GM12864 (cell line): ENCODE data around the gene RNF114.
A peak's percentile ranks its signal among the peaks of the same experiment; 100 is the strongest.
"Not testable (repeated sequence)": the region's sequence is repeated elsewhere in the genome, so short reads cannot be mapped to it uniquely, and the experiment has no call there.

Experiments
- DNase-seq: peaks from one replicate; pipeline ENCODE4 v3.0.0-alpha.2; 2011; ENCODE audit warnings: low read depth
- H3K4me3 ChIP-seq: 2 replicates; pipeline ENCODE4 v1.5.1; 2011; ENCODE audit warnings: mild to moderate bottlenecking, low read depth, low read length, control low read depth
- TF ChIP-seq, protein P1 (sequence below): IDR thresholded peaks from 2 replicates; pipeline ENCODE4 v1.5.1; 2011; ENCODE audit warnings: low read depth, mild to moderate bottlenecking, moderate library complexity, low read length, control low read depth, inconsistent platforms; ENCODE audit errors: missing control alignments

Gene RNF114

GRCh38 chr20:49956689-49957088 lies 20.5 kb downstream of the RNF114 start:
- TF ChIP-seq, protein P1, sequence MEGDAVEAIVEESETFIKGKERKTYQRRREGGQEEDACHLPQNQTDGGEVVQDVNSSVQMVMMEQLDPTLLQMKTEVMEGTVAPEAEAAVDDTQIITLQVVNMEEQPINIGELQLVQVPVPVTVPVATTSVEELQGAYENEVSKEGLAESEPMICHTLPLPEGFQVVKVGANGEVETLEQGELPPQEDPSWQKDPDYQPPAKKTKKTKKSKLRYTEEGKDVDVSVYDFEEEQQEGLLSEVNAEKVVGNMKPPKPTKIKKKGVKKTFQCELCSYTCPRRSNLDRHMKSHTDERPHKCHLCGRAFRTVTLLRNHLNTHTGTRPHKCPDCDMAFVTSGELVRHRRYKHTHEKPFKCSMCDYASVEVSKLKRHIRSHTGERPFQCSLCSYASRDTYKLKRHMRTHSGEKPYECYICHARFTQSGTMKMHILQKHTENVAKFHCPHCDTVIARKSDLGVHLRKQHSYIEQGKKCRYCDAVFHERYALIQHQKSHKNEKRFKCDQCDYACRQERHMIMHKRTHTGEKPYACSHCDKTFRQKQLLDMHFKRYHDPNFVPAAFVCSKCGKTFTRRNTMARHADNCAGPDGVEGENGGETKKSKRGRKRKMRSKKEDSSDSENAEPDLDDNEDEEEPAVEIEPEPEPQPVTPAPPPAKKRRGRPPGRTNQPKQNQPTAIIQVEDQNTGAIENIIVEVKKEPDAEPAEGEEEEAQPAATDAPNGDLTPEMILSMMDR, result no peak
- no peak overlapping the region for H3K4me3 ChIP-seq
- no peak for DNase-seq

DNA sequence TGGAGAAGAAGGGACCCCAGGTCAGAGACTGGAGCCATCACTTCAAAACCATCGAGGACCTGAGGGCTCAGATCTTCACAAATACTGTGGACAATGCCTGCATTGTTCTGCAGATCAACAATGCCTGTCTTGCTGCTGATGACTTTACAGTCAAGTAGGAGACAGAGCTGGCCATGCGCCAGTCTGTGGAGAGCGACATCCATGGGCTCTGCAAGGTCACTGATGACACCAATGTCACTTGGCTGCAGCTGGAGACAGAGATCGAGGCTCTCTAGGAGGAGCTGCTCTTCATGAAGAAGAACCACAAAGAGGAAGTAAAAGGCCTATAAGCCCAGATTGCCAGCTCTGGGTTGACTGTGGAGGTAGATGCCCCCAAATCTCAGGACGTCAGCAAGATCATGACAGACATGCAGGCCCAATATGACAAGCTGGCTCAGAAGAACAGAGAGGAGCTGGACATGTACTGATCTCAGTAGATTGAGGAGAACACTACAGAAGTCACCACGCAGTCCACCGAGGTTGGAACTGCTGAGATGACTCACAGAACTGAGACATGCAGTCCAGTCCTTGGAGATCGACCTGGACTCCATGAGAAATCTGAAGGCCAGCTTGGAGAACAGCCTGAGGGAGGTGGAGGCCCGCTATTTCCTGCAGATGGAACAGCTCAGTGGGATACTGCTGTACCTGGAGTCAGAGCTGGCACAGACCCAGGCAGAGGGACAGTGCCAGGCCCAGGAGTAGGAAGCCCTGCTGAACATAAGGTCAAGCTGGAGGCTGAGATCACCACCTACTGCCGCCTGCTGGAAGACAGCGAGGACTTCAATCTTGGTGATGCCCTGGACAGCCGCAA lies 21.1 kb downstream of the RNF114 start:
- not testable (repeated sequence) for H3K4me3 ChIP-seq, DNase-seq

DNA sequence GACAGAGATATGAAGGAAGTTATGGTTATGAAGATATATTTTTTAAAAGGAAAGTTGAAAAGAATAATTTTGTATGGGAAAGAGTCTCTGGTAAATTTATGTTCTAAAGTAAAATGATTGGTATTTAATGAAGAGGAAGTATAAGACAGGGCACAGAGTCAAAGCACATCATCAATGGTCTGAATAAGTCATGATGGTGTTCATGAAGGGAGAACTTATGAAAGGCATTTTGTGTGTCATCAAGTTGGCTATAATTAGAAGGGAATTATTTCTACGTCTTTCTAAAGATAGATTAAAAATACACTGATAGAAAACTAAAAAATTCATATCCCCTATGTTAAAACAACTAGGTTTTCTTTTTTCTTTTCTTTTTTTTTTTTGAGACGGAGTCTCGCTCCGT lies 25.2 kb downstream of the RNF114 start:
- TF ChIP-seq, protein P1, result no peak
- H3K4me3 ChIP-seq, result no peak overlapping the region
- no peak for DNase-seq

DNA sequence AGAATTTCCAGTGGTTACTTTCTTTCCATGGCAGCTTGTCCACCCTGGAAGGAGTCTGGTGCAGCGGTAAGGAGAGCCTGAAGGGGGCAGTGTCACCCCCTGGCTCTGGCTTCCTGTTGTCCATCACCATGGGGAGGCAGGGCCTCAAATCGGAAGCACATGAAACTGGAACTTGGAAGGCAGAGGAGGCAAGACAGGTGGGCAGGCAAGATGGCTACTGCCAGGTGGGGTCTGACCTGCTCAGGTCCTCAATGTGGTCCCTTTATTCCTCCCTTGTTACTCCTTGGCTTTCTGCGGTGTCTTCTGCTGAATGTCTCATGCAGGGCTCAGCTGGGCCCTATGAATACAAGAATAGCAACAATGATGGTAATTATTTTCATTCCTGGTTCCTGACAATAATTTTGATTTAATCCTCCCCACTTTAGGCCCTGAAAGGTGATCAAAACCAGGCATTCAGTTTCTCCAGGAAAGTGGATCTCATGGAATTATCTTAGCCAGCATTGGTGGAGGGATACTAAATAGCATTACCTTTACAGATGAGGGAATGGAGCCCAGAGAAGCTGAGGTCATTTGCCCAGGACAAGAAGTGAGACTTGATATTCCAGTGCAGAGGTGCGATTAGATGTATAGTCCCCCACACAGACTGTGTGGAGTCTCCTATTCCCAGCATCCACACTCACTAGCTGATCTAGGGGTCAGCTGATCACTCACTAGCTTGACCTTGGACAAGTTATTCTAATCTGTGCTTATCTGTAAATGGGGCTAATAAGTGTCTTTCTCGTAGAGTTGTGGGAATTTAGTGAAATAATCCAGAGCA lies 29.0 kb downstream of the RNF114 start:
- TF ChIP-seq, protein P1, result peak; percentile 72
- no peak for DNase-seq
- no peak overlapping the region for H3K4me3 ChIP-seq

- H3K4me3 ChIP-seq, result no peak overlapping the region
- DNase-seq, result no peak
- TF ChIP-seq, protein P1, result no peak
Measured at GRCh38 chr20:49965781-49966305, 29.6 kb downstream of the RNF114 start.

- DNase-seq, result no peak
- H3K4me3 ChIP-seq, result no peak overlapping the region
- TF ChIP-seq, protein P1, result no peak
Measured at GRCh38 chr20:49966861-49967260, 30.7 kb downstream of the RNF114 start.

DNA sequence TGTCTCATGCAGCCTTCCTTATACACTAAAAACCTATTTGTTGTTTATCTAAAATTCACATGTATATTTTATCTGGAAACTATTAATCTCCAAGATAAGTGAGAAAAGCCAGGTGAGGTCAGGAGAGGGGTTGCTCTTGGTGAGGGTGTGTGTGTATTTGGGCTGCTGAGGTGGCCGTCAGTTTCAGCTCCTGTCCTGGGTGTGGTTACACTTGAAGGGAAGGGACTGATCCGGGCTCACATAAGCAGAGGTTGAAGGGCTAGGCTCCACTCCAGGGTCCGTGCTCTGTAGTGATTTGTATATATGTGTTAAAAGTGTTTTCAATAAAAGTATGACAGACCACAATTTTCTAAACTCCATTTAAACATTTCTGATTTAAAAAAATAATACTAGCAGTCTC lies 33.0 kb downstream of the RNF114 start:
- H3K4me3 ChIP-seq, result no peak overlapping the region
- TF ChIP-seq, protein P1, result no peak
- DNase-seq, result no peak
